Middle frontal gyrus (tissue), 1 donor: Measurements from ENCODE around the gene CFDP1.

Source experiments
- DNase-seq: peaks from one replicate; pipeline ENCODE4 v3.0.0-alpha.2; 2015; ENCODE audit warnings: low spot score; ENCODE audit errors: extremely low spot score

The CFDP1 gene

DNA sequence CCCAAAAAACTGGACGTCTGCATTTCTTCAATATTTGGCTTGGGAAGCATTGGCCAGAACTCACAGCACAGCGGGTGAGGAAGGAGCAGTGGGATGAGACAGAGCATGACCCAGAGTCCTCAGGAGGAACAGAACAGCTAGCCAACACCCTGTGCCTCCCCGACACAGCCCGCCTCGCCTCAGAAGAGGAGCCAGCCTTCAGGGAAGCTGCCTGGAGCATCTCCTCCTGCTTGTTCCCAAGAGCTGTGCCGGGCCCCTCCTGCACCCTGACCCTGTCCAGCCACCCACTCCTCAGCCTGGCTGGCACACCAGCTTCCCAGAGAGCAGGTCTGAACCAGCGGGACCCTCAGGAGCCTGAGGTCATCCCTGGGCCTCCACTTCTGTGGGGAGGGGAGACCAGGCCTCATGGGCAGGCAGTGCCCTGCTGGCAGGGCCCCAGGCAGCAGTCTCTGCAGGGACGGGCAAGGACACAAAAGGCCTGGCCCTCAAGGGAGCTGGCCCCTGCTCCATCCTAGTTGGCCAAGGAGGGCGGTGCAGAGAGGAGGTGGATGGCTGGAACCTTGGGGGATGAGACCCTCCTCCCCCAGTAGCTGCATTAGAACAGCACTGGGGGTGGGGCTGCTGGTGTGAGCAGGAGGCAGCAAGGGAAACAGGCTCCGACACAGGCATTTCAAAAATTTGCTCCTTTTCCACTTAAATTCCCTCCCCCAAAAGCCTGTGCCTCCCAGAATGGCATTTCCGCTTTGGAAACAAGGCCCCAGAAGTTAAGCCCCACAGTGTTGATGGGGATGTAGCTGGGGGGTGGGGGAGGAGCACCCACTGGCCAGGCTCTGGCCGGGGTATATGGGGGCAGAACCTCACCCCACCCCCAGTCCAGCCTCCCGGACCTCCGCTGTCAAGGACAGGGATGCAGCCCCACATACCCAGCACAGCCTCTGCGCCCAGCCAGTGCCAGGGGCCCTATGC, 180.1 kb downstream of the CFDP1 start:
- no peak for DNase-seq

- DNase-seq: no peak
Measured at GRCh38 chr16:75252049-75252864, 181.0 kb downstream of the CFDP1 start.

DNA sequence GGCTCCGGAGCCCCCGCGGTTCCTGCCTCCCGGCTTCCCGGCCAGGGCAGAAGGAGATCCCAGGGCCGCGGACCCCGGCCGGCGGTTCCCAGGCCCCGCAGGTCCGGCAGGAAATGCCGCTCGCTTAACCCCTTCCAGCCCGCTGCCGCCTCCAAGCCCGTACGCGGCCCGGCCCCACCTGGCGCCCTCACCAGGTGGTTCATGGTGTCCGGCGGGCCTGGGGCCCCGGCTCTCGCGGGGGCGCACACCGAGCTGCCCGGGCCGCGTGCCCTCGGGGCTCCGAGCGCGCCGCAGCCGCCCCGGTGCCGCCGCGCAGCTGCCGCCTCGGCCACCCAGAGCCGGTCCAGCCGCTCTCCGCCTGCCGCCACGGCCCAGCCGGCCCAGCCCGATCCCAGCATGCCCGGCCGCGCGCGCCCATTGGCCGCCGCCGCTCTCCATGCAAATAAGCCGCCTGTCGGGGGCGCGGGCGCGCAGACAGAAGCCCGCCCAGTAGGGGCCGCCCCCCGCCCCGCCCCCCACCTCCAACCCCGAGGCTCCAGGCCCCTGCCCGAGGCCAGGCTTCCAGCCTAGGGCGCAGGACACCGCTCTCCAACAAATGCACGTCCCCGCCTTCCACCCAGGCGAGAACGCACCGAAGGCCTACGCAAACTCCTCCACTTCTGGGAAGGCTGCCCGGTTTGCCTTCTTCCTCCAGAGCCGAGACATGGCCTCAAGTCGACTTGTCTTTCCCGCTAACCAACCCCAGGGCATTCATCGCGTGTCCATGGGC, 181.8 kb downstream of the CFDP1 start, which contains the start of gene BCAR1:
Gene BCAR1, minus strand, starts transcription at position 345 of the 769 bp plus-strand sequence. Its CDS starts 142 bp downstream, at position 203.
- peak; percentile 80 for DNase-seq

DNA sequence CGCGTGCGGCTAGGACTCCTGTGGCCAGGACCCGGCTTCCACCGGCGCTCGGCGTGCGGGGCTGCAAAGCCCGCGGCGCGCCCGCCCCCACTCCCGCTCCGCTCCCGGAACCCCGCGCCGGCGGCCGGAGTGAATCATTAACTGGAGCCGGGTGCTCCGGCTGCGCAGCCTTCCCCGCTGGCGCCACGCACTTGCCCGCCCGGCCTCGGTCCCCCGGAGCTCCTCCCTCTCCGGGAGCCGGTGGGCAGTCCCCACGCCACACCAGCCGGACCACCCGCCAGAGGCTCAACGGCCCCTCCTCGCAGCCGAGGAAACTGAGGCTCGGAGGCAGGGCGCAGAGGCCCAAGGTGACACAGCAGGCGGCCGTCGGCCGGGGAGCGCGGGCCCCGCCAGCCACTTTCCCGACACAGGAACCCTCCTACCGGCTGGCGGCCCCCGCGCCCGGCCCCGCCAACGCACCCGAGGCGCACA, 182.5 kb downstream of the CFDP1 start:
- DNase-seq: no peak

DNA sequence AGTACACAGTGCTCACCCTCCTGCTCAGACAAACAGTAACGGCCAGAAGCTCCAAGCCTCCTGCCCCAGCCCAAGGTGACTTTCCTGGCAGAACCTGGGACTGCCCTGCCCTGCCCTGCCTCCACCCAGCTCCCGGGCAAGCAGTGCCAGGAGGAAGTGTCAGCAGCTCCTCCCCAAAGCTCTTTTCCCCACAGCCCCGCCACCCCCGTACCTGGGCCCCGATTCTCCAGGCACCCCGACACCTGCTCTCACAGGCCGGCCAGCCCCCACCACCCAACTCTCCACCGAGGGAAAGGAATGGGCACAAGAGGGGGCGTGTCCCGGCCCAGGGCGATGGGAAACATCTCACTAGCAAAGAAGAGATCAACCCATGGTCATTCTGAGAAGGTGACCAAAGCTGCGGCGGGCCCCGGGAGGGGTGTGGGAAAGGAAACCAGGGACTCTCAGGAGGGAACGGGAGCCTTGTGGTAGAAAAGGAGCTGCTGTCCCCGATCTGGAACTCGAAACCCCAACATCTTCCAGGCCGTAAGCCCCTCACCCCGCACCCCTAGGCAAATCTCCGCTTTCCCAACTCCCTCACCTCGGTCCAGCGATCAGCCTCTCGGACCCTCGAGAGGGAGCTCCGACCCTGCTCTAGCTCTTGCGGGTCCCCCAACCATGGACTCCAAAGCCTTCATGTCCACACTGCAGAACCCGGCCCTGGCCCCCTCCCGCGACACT, 183.1 kb downstream of the CFDP1 start:
- no peak for DNase-seq

DNA sequence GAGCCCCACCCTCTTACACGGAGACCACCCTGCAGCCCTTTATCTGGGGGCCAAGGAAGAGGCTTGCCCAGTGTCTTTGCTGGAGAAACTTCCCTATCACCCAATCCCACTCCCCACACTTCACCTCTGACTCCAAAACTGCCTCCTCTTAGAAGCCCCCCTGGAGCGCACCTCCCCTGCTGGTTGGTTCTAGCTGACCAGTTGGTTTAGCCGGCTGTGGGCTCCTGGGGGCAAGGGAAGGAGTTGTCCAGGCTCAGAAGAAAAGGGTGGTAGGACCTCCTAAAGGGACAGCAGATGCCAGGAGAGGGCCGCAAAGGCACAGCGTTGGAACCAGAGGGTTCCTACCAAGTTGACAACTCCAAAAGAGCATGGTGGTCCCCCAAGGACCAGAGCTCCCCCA, 183.9 kb downstream of the CFDP1 start:
- no peak for DNase-seq

GRCh38 chr16:75248536-75249380, 184.5 kb downstream of the CFDP1 start:
- DNase-seq: no peak

DNA sequence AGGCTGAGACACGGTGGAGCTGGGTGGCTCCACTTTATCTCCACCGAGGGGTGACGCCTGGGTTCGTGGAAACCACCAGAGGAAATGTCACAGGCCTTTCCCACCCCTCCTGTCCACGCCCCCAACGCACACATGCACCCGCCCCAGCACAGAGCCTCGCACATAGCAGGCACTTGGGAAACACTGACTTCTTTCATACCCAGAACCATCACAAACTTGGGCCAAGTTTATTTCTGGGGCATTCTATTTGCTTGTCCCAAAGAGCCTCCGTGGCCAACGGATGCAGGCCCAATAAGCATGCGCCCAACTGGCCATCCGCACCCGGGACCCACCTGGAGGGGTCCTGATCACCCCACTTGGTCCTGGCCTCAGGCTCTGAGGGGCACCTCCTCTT, 185.2 kb downstream of the CFDP1 start:
- peak; percentile 50 for DNase-seq

GRCh38 chr16:75247249-75247648, 186.1 kb downstream of the CFDP1 start:
- DNase-seq: peak; percentile 65

DNA sequence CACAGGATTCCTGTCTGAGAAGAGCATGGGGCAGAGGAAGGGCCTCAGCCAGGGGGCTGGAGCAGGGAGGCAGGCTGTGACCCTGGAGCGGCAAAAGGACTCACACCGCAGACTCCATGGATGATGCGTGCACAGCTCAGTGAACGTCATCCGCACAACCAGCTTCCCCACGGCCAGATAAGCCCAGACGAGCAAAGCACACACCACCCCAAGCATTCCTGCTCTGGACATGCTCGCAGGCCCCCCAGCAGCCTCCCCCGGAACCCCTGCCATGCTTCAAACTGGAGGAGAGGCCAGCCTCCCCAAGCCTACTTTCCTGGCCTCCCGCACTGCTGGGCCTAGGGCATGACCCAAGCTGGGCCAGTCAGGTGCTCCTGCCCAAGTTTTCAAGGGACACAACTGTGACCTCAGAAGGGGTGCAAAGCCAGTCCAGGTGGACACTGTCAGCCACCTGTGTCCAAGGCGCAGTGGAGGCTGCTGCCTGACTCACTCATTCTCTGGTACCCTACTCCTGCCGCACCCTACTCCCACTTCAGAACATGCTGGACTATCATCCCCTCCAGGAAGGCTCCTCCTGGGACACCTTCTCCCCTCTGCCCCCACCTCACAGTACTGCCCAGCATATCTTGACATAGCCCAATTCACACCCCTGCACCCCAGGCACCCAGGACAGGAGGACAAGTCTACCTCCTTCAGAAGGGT, 186.6 kb downstream of the CFDP1 start:
- no peak for DNase-seq

- peak; percentile 89 for DNase-seq
Measured at GRCh38 chr16:75244844-75245758, 188.2 kb downstream of the CFDP1 start.

DNA sequence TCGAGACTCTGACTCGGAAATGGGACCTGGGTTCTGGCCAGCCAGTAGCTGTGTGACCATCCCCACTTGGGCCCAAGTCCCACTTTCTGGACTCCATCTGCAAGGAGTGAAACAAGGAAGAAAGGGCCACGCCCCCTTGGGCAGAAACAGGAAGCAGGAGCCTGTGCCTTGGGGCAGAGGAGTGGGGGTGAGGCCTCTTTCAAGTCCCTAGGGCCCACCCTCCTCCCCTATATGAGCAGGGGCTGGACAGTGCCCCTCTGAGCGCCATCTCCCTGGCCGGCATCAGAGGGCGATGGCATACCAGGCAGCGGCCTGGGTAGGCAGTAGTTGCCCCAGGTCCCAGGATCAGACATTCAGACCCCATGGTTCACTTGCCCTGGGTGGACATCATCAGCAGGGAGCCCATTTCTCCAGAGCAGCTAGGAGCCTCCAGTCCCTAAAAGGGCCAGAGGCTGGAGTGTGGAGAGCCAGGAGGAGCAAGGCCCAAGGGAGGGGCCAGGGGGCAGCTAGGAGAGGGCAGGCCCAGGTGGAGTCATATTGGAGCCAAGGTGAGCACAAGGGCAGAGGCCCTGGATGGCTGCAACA, 189.0 kb downstream of the CFDP1 start:
- DNase-seq: no peak
